Breast epithelium (tissue), 3 donors: ENCODE results near the gene FAM228B.

Source experiments
- CTCF ChIP-seq, 3 donors: fragments of 450-650 bp; IDR thresholded peaks; one replicate each; pipeline ENCODE4 v1.5.1; 2016 to 2017; ENCODE audit warnings: antibody characterized with exemption in 3 of 3, mild to moderate bottlenecking in 3 of 3, moderate library complexity in 3 of 3
- POLR2A ChIP-seq: fragments of 450-650 bp; IDR thresholded peaks from one replicate; pipeline ENCODE4 v1.6.1; 2016; ENCODE audit warnings: antibody characterized with exemption, mild to moderate bottlenecking, moderate library complexity
- POLR2AphosphoS5 ChIP-seq, 3 donors: sonication (generic); formaldehyde crosslinking; IDR thresholded peaks; one replicate each; pipeline ENCODE4 v1.6.1; 2017; ENCODE audit warnings: antibody characterized with exemption in 3 of 3

- TF ChIP-seq CTCF (IDR thresholded peaks at IDR 0.05) (no peak), POLR2A (no peak), POLR2AphosphoS5 (IDR thresholded peaks at IDR 0.05) (no peak)
Measured at GRCh38 chr2:24122366-24123194, 689 bp upstream of the FAM228B start.
